HEK293 (cell line): ENCODE results near the gene NTN4.

Experiments
- GLIS2 ChIP-seq: fragments of 450-650 bp; formaldehyde crosslinking; IDR thresholded peaks from 2 replicates; pipeline ENCODE4 v1.5.1; 2016; ENCODE audit warnings: missing biosample characterization, missing genetic modification characterization
- WT1 ChIP-seq: fragments of 450-650 bp; formaldehyde crosslinking; IDR thresholded peaks from 2 replicates; pipeline ENCODE4 v1.5.1; 2016; ENCODE audit warnings: missing biosample characterization, missing genetic modification characterization
- ZBTB17 ChIP-seq: fragments of 450-650 bp; formaldehyde crosslinking; IDR thresholded peaks from 2 replicates; pipeline ENCODE4 v1.5.1; 2016; ENCODE audit warnings: missing biosample characterization, missing genetic modification characterization
- ZNF184 ChIP-seq: fragments of 450-650 bp; IDR thresholded peaks from 2 replicates; pipeline ENCODE4 v1.5.1; 2018; ENCODE audit warnings: missing biosample characterization, mild to moderate bottlenecking, missing genetic modification characterization
- ZNF223 ChIP-seq: fragments of 450-650 bp; formaldehyde crosslinking; IDR thresholded peaks from 2 replicates; pipeline ENCODE4 v1.5.1; 2016; ENCODE audit warnings: missing biosample characterization, missing genetic modification characterization
- ZNF362 ChIP-seq: fragments of 450-650 bp; formaldehyde crosslinking; IDR thresholded peaks from 2 replicates; pipeline ENCODE4 v1.5.1; 2016; ENCODE audit warnings: missing biosample characterization, missing genetic modification characterization
- ZNF521 ChIP-seq: fragments of 450-650 bp; formaldehyde crosslinking; IDR thresholded peaks from 2 replicates; pipeline ENCODE4 v1.5.1; 2017; ENCODE audit warnings: missing biosample characterization, mild to moderate bottlenecking, missing genetic modification characterization
- ZNF670 ChIP-seq: fragments of 450-650 bp; formaldehyde crosslinking; IDR thresholded peaks from 2 replicates; pipeline ENCODE4 v1.5.1; 2016; ENCODE audit warnings: missing biosample characterization, missing genetic modification characterization, low read depth
- ZNF76 ChIP-seq: fragments of 450-650 bp; formaldehyde crosslinking; IDR thresholded peaks from 2 replicates; pipeline ENCODE4; 2016; ENCODE audit warnings: low read depth, missing biosample characterization, missing genetic modification characterization, borderline replicate concordance
- ZNF777 ChIP-seq: fragments of 450-650 bp; formaldehyde crosslinking; IDR thresholded peaks from 2 replicates; pipeline ENCODE4 v1.5.1; 2017; ENCODE audit warnings: missing biosample characterization, missing genetic modification characterization, borderline replicate concordance
- TF ChIP-seq, protein P1 (sequence below): fragments of 450-650 bp; formaldehyde crosslinking; IDR thresholded peaks from 2 replicates; pipeline ENCODE4 v1.5.1; 2016; ENCODE audit warnings: missing biosample characterization, missing genetic modification characterization

DNA sequence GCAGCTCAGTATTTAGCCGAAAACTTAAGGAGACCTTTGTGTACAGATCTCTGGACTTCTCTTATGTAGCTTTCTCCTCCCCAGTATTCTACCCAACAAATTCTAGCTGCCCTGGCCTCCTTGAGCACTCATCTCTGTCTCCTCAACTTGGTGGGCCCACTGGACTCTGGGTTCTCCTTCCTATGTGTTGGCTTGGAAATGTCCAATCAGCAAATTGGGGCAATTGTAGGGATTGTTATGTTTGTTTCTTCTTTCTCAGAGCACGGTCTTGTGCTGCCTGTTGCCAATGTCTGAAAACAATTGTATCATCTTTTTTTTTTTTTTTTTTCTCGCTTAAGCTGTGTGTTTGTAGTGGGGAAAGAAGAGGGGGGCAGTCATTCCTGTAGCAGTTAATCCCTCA, 30.2 kb downstream of the NTN4 start:
- TF ChIP-seq ZBTB17 (tag by site-specific recombination) (no peak), WT1 (no peak), ZNF184 (tag by site-specific recombination) (no peak), GLIS2 (tag by site-specific recombination) (no peak), ZNF670 (tag by site-specific recombination) (no peak), ZNF76 (tag by site-specific recombination) (no peak), ZNF223 (tag by site-specific recombination) (no peak), ZNF777 (no peak), ZNF521 (tag by site-specific recombination) (no peak), ZNF362 (tag by site-specific recombination) (no peak)
- TF ChIP-seq, protein P1, sequence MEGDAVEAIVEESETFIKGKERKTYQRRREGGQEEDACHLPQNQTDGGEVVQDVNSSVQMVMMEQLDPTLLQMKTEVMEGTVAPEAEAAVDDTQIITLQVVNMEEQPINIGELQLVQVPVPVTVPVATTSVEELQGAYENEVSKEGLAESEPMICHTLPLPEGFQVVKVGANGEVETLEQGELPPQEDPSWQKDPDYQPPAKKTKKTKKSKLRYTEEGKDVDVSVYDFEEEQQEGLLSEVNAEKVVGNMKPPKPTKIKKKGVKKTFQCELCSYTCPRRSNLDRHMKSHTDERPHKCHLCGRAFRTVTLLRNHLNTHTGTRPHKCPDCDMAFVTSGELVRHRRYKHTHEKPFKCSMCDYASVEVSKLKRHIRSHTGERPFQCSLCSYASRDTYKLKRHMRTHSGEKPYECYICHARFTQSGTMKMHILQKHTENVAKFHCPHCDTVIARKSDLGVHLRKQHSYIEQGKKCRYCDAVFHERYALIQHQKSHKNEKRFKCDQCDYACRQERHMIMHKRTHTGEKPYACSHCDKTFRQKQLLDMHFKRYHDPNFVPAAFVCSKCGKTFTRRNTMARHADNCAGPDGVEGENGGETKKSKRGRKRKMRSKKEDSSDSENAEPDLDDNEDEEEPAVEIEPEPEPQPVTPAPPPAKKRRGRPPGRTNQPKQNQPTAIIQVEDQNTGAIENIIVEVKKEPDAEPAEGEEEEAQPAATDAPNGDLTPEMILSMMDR (tag by site-specific recombination), result no peak
